Lower lobe of right lung (tissue), 2 donors: ENCODE measurements around the gene CFAP70. TPM values are rescaled to one million over a fixed set of nuclear protein-coding genes. Genes with fewer than 3 reads are reported as not detected.

Experiments used
- ATAC-seq, 2 donors: fragments of 200-7000 bp; cut with Tn5 transposase; one replicate each; pipeline ENCODE4 v1.9.1; 2020 to 2022; ENCODE audit warnings: mild to moderate bottlenecking in 2 of 2, moderate library complexity in 2 of 2
- DNase-seq: peaks from one replicate; pipeline ENCODE4 v3.0.0-alpha.2; 2020
- H3K27ac ChIP-seq: fragments of 200-600 bp; one replicate; pipeline ENCODE4 v1.8.0; 2022
- H3K27me3 ChIP-seq: fragments of 200-600 bp; one replicate; pipeline ENCODE4 v1.8.0; 2022; ENCODE audit warnings: low read depth
- H3K36me3 ChIP-seq: fragments of 200-600 bp; one replicate; pipeline ENCODE4 v1.8.0; 2022; ENCODE audit warnings: mild to moderate bottlenecking
- H3K4me1 ChIP-seq: fragments of 200-600 bp; one replicate; pipeline ENCODE4 v1.8.0; 2022
- H3K4me3 ChIP-seq: fragments of 200-600 bp; one replicate; pipeline ENCODE4 v1.8.0; 2022; ENCODE audit warnings: mild to moderate bottlenecking
- H3K9me3 ChIP-seq: fragments of 200-600 bp; one replicate; pipeline ENCODE4 v1.8.0; 2022
- intact Hi-C: fragments of 100-400 bp; cut with DNase I; formaldehyde crosslinking; loops from one replicate; pipeline ENCODE4 v1.11.0; 2022
- total RNA-seq: library from RNA; stranded (reverse); fragmentation: NEBNext Ultra II Directional; extraction: Animal tissue kit (Norgen Biotek cat#: 25700); gene quantifications from one replicate; pipeline ENCODE4 v1.2.1, GENCODE V29; 2021
- TF ChIP-seq, protein P1 (sequence below): fragments of 200-600 bp; IDR thresholded peaks from one replicate; pipeline ENCODE4 v1.8.0; 2022; ENCODE audit warnings: antibody characterized with exemption, mild to moderate bottlenecking
- donor health status: DM: no; HTN: yes; CAD: no; lungs with severe emphysema.

Gene CFAP70
- total RNA-seq, 1 donor from 2014 or later, result 11.3 TPM

DNA sequence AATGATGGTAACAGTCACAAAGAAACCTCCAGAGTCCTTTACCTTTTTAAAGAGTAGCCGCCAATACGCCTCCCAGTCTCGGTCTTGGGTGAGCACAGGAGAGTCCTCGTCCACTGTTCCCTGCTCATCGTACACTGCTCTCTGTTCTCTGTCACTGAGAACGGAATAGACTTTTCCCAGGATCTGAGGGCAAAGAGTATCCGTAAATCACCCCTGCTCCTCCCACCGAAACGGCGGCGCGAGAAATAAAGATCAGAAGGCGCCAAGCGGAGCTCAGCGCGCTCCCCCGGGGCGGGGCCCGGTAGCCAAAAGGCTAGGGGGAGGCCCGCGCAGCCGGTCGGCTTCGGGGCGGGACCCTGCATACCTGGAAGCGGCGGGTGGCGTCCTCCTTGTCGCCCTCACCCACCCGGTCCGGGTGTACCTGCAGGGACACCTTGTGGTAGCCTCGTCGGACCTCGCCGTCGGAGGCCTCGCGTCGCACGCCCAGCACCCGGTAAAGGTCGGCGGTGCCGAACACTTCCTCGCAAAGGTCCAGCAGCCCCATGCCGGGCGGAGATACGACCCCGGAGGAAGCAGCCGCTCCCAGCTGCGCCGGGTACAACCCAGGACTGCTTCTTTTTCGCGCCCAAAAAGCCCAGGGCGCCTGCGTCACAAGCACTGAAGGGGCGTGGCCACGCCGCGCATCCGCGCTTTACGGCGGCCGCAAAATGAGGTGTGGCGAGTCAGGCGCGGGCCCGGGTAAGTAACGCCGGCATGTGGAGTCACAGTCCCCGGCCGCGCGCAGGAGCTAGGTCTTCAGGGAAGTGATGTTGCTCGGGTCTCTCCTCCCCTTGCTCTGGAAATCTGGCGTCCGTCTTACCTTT is 111.8 kb downstream of the CFAP70 start, which contains the start of gene DNAJC9:
DNAJC9 (minus strand) TSS at position 610 of the 863 bp plus-strand sequence; CDS start at position 544, 66 bp downstream.
- peak within 1 kb of the TSS; percentile 87 for H3K27ac ChIP-seq
- H3K4me3 ChIP-seq, result peak within 1 kb of the TSS; percentile 92
- TF ChIP-seq, protein P1, sequence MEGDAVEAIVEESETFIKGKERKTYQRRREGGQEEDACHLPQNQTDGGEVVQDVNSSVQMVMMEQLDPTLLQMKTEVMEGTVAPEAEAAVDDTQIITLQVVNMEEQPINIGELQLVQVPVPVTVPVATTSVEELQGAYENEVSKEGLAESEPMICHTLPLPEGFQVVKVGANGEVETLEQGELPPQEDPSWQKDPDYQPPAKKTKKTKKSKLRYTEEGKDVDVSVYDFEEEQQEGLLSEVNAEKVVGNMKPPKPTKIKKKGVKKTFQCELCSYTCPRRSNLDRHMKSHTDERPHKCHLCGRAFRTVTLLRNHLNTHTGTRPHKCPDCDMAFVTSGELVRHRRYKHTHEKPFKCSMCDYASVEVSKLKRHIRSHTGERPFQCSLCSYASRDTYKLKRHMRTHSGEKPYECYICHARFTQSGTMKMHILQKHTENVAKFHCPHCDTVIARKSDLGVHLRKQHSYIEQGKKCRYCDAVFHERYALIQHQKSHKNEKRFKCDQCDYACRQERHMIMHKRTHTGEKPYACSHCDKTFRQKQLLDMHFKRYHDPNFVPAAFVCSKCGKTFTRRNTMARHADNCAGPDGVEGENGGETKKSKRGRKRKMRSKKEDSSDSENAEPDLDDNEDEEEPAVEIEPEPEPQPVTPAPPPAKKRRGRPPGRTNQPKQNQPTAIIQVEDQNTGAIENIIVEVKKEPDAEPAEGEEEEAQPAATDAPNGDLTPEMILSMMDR, result no peak
- DNase-seq, result peak; percentile 98
- intact Hi-C loops, result no loop called here
- H3K9me3 ChIP-seq, result no peaks in the 10 kb centered on the region
- H3K4me1 ChIP-seq, result peaks cover 43% of the 10 kb centered on the region
- ATAC-seq, result peak; percentile 98 to 99
- peaks cover 56% of the 10 kb centered on the region for H3K36me3 ChIP-seq
- no peaks in the 10 kb centered on the region for H3K27me3 ChIP-seq

DNA sequence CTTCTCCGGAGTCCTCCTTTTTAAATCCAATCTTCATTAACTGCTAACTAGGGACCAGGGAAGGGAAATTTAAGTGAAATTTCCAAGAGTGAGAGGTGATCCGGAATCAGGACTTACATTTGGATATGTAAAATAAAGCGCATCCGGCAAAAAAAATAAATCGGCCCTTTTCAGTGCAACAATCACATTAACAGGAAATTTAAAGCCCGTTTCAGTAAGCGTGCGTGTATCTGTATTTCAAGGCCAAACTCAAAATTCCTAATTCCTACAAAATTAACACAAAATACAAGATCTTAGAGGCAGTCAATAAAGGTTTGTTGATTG is 112.4 kb downstream of the CFAP70 start:
- H3K9me3 ChIP-seq, result no peaks in the 10 kb centered on the region
- peaks cover 37% of the 10 kb centered on the region for H3K4me1 ChIP-seq
- DNase-seq (no peak), ATAC-seq (no peak)
- intact Hi-C loops, result no loop called here
- peak overlapping the region; percentile 92 for H3K4me3 ChIP-seq
- H3K27ac ChIP-seq, result peak overlapping the region; percentile 87
- TF ChIP-seq, protein P1, result no peak
- peaks cover 62% of the 10 kb centered on the region for H3K36me3 ChIP-seq
- no peaks in the 10 kb centered on the region for H3K27me3 ChIP-seq

DNA sequence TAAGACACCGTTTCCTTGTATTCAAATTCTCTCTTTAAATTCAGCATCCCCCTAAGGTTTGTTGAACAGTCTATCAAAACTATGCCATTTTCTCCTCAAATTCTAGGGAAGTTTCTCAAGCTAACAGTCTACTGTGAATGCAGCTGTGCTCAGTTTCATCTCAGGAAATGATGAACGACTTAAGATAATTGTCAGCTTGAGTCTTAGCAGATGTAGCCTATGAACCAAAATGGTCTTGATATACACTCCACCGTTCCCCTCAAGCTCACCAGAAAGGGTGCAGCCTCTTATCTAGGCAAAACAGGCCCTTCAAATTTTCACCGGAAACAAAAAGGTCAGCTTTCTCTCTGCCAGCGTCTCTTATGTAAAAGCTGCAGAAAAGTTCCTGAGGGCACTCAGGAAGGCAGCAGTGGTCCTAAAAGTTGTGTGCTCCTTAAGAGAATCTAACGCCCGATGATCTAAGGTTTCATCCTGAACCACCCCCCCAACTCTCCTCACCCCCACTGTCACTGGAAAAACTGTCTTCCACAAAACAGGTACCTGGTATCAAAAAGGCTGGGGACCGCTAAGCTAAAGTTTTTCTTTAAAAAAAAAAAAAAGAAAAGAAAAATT is 113.7 kb downstream of the CFAP70 start:
- no peak for DNase-seq
- intact Hi-C loops, result no loop called here

DNA sequence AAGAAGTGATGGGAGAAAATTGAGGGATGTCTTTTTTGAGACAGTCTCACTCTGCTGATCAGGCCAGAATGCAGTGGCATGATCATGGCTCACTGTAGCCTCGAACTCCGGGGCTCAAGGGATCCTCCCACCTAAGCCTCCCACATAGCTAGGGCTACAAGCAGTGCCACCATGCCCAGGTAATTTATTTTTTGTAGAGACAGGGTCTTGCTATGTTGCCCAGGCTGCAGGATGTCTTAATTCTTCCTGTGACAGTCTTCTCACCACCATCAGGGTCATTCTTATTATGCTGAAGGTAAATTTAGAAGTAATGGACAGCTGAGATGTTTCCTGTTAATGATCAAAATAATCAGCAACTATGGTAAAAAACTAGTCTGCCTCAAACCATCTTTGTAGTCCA is 118.8 kb downstream of the CFAP70 start:
- Histone ChIP-seq H3K27me3 (no peaks in the 10 kb centered on the region), H3K9me3 (no peaks in the 10 kb centered on the region), H3K36me3 (peaks cover 81% of the 10 kb centered on the region), H3K4me1 (peaks cover 7% of the 10 kb centered on the region), H3K27ac (no peak overlapping the region), H3K4me3 (no peak overlapping the region)
- ATAC-seq (no peak), DNase-seq (no peak)
- intact Hi-C loops, result no loop called here
- TF ChIP-seq, protein P1, result no peak

More for the DNA sequence above, 113.7 kb downstream of the CFAP70 start:
- no peaks in the 10 kb centered on the region for H3K27me3 ChIP-seq
- H3K9me3 ChIP-seq, result no peaks in the 10 kb centered on the region
- no peak overlapping the region for H3K4me3 ChIP-seq
- peaks cover 62% of the 10 kb centered on the region for H3K36me3 ChIP-seq
- H3K27ac ChIP-seq, result no peak overlapping the region
- no peak for ATAC-seq
- TF ChIP-seq, protein P1, result no peak
- peaks cover 30% of the 10 kb centered on the region for H3K4me1 ChIP-seq

DNA sequence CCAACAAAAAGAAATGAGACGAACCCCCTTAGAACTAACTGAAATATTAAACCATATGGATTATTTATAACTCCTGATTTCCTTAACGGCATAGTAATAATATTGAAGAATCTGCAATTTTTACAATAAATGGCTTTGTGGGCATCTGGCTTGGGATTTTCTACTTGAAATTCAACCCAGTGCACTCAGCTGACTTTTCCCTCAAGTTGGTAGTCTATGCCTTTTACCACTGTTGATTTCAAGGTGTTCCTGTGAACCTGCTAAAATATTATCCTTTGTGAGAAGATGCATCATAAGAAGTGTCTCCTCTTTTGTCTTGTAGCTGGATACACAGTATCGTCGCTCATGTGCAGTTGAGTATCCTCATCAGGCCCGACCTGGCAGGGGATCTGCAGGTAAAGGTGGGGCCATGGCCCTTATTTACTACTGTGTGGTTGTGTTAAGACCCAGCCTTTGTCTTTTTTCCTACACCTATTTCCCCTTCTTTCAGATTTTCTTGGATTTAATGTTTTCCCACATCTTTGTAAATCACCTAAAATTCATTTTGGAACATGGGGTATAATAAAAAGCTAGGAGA is 119.6 kb downstream of the CFAP70 start:
- no peak for DNase-seq
- no peaks in the 10 kb centered on the region for H3K27me3 ChIP-seq
- intact Hi-C loops, result no loop called here
- no peak for ATAC-seq
- H3K27ac ChIP-seq, result no peak overlapping the region
- H3K4me1 ChIP-seq, result no peaks in the 10 kb centered on the region
- TF ChIP-seq, protein P1, result no peak
- H3K36me3 ChIP-seq, result peaks cover 84% of the 10 kb centered on the region
- no peaks in the 10 kb centered on the region for H3K9me3 ChIP-seq
- no peak overlapping the region for H3K4me3 ChIP-seq
